RWPE2 (cell line): ENCODE measurements around the gene TNS3.
A peak's percentile ranks its signal among the peaks of the same experiment; 100 is the strongest.

ENCODE experiments used
- ATAC-seq: fragments of 200-7000 bp; cut with Tn5 transposase; 3 replicates; pipeline ENCODE4 v1.9.1; 2021; ENCODE audit warnings: low read depth
- DNase-seq: peaks from one replicate; pipeline ENCODE4 v3.0.0-alpha.2; 2020; ENCODE audit warnings: low spot score
- H3K27ac ChIP-seq: fragments of 450-650 bp; 2 replicates; pipeline ENCODE4 v1.5.1; 2017; ENCODE audit warnings: mild to moderate bottlenecking; ENCODE audit not compliant: poor library complexity, severe bottlenecking
- H3K27me3 ChIP-seq: fragments of 250-450 bp; sonication (Bioruptor Pico); 2 replicates; pipeline ENCODE4 v1.5.1; 2021; ENCODE audit warnings: mild to moderate bottlenecking, moderate library complexity; ENCODE audit not compliant: insufficient read depth, poor library complexity, severe bottlenecking
- H3K36me3 ChIP-seq: fragments of 250-450 bp; sonication (Bioruptor Pico); 2 replicates; pipeline ENCODE4 v1.5.1; 2020; ENCODE audit warnings: low read depth, mild to moderate bottlenecking, moderate library complexity
- H3K4me1 ChIP-seq: fragments of 250-450 bp; sonication (Bioruptor Pico); 2 replicates; pipeline ENCODE4 v1.5.1; 2021; ENCODE audit warnings: mild to moderate bottlenecking, moderate library complexity; ENCODE audit not compliant: insufficient read depth, poor library complexity, severe bottlenecking
- H3K4me3 ChIP-seq: fragments of 250-450 bp; sonication (Bioruptor Pico); 2 replicates; pipeline ENCODE4 v1.5.1; 2021; ENCODE audit warnings: mild to moderate bottlenecking, moderate library complexity; ENCODE audit not compliant: severe bottlenecking
- H3K9me3 ChIP-seq: fragments of 250-450 bp; sonication (Bioruptor Pico); 2 replicates; pipeline ENCODE4 v1.5.1; 2021; ENCODE audit warnings: mild to moderate bottlenecking, moderate library complexity; ENCODE audit not compliant: severe bottlenecking
- TF ChIP-seq, protein P1 (sequence below): fragments of 450-650 bp; IDR thresholded peaks from one replicate; pipeline ENCODE4 v1.5.1; 2017; ENCODE audit warnings: mild to moderate bottlenecking, moderate library complexity; ENCODE audit not compliant: poor library complexity, severe bottlenecking

Gene TNS3

DNA sequence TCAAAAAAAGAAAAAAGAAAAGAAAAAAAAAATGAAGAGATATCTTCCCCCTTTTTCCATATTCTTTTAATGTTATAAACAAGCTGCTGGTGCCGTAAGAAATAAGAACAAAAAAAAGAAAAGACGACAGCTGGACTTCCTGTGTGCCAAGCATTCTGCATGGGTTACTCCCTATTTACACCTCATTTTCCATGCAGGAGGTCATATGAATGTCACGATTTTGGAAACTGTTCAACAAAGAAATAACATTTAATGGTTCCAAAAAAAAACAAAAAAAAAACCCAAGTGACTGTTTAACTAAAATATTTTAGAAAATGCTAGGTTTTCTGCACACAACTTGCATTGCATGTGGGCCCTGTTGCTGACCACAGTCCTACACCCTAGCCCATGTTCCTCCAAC lies 159.3 kb downstream of the TNS3 start:
- no peak overlapping the region for H3K4me3 ChIP-seq
- H3K36me3 ChIP-seq = peaks cover 59% of the 10 kb centered on the region
- DNase-seq (no peak), ATAC-seq (no peak)
- no peaks in the 10 kb centered on the region for H3K9me3 ChIP-seq
- H3K27me3 ChIP-seq = no peaks in the 10 kb centered on the region
- no peak overlapping the region for H3K27ac ChIP-seq
- H3K4me1 ChIP-seq = no peaks in the 10 kb centered on the region
- TF ChIP-seq, protein P1, sequence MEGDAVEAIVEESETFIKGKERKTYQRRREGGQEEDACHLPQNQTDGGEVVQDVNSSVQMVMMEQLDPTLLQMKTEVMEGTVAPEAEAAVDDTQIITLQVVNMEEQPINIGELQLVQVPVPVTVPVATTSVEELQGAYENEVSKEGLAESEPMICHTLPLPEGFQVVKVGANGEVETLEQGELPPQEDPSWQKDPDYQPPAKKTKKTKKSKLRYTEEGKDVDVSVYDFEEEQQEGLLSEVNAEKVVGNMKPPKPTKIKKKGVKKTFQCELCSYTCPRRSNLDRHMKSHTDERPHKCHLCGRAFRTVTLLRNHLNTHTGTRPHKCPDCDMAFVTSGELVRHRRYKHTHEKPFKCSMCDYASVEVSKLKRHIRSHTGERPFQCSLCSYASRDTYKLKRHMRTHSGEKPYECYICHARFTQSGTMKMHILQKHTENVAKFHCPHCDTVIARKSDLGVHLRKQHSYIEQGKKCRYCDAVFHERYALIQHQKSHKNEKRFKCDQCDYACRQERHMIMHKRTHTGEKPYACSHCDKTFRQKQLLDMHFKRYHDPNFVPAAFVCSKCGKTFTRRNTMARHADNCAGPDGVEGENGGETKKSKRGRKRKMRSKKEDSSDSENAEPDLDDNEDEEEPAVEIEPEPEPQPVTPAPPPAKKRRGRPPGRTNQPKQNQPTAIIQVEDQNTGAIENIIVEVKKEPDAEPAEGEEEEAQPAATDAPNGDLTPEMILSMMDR = no peak

DNA sequence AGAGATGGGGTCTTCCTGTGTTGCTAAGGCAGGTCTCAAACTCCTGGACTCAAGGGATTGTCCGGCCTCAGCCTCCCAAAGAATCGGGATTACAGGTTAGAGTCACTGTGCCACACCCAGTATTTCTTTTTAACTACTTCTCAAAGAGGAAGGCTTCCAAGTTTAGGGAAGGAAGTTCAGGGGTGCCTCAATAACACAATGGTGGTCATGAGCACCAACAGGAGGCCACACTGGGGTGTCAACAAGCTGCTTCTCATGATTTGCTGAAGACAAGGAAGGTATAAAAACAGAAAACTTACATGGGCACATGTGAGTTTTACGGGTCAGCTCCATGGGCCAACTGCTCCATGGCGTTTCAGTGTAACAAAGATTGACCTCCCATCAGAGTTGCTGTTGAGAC lies 160.5 kb downstream of the TNS3 start:
- Histone ChIP-seq H3K27me3 (no peaks in the 10 kb centered on the region), H3K4me1 (no peaks in the 10 kb centered on the region), H3K27ac (no peak overlapping the region), H3K9me3 (peaks cover 1% of the 10 kb centered on the region), H3K4me3 (no peak overlapping the region), H3K36me3 (peaks cover 61% of the 10 kb centered on the region)
- ATAC-seq (no peak), DNase-seq (no peak)
- TF ChIP-seq, protein P1 = no peak

DNA sequence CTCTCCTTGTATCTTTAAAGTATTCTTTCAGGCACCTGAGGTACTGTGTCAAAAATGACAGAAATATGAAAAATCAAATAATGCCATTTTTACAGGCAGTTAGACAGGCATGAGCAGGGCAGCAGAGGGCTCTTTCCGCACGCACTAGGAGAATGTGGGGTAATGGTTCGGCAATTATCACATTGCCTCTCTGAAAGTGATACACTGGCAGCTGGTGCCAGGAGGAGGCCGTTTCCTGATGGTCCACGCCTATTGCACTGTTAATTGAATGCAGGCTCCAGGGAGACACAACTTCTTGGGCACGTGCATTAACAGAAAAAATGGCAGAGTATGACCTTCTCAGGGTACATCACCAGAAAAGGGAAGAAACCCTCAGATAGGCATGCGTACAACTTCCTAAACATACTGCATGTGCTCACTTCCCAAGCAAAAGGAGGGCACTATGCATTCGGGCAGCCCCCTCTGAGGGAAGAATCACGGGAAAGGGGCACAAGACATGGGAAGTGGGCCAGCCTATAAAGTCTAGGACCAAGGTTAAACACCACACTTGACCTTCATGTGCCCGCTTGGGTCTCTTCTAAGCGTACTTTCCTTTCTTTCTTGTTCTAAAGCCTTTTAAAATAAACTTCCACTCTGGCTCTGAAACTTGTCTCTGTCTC lies 161.7 kb downstream of the TNS3 start:
- TF ChIP-seq, protein P1 = no peak
- DNase-seq (no peak), ATAC-seq (no peak)
- Histone ChIP-seq H3K27me3 (no peaks in the 10 kb centered on the region), H3K9me3 (peaks cover 1% of the 10 kb centered on the region), H3K36me3 (peaks cover 56% of the 10 kb centered on the region), H3K27ac (no peak overlapping the region), H3K4me1 (no peaks in the 10 kb centered on the region), H3K4me3 (no peak overlapping the region)

DNA sequence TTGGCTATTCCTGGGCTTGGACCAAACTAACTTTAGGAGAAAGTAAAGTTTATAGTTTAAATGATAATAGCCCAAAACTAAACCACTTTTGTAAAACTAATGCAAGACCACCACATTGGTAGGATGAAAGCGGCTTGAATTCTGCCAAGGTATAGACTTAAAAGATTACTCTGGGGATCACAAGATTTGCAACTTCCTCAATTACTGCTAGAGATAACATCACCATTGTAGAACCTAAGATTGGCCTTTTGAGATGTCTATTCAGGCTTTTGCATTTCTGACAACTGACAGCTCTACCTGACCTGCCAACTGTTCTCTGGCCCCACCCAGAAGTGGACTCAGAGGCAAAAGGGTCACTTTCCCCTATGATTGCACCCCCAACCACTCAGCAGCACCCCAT lies 162.4 kb downstream of the TNS3 start:
- H3K4me3 ChIP-seq = no peak overlapping the region
- TF ChIP-seq, protein P1 = no peak
- ATAC-seq (no peak), DNase-seq (no peak)
- H3K27ac ChIP-seq = no peak overlapping the region
- H3K9me3 ChIP-seq = peaks cover 1% of the 10 kb centered on the region
- no peaks in the 10 kb centered on the region for H3K4me1 ChIP-seq
- no peaks in the 10 kb centered on the region for H3K27me3 ChIP-seq
- H3K36me3 ChIP-seq = peaks cover 55% of the 10 kb centered on the region

DNA sequence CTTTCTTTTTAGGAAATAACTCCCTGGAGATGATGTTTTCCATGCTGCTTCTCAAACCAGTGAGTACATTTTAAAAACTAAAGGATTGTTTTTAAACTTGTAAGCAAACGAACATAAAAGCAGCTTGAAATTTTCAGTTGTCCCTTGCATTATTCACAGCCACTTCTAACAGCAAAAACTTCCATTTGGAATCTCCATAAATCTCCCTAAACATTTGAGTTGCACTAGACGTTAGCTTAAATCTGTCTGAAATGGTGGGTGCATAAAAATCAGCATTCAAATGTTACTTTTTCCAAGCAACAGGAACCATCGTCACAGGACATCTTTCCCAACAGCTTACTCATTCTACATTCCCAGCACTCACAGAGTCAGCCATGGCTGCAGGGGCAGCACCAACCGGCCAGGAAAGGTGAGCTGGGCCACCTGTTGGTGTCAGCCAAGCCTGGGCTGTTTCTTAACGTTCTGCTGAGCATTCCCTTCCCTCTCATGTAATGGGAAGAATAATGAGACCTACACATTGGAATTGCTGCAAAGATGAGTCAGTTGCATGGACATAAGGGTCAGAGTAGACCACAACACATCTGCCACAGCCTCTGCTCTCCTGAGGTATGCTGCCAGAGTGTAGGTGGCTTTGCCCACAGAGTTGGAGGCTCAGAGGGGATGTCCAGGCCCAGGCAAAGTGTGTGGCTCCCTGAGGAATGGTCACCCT lies 163.2 kb downstream of the TNS3 start:
- no peak overlapping the region for H3K27ac ChIP-seq
- no peak overlapping the region for H3K4me3 ChIP-seq
- no peaks in the 10 kb centered on the region for H3K4me1 ChIP-seq
- TF ChIP-seq, protein P1 = no peak
- no peaks in the 10 kb centered on the region for H3K27me3 ChIP-seq
- ATAC-seq (peak; percentile 60; the same call in 2 of the 3 replicates), DNase-seq (no peak)
- peaks cover 1% of the 10 kb centered on the region for H3K9me3 ChIP-seq
- H3K36me3 ChIP-seq = peaks cover 55% of the 10 kb centered on the region
